Activated naive CD4-positive, alpha-beta T cell treated with anti-CD3 and anti-CD28 coated beads, Interleukin-2, amount 50 U/mL, for 16 hours (primary cell): ENCODE measurements around the gene TMPO.
"Not testable (repeated sequence)": the region's sequence is repeated elsewhere in the genome, so short reads cannot be mapped to it uniquely, and the experiment has no call there.

Experiments
- DNase-seq: peaks from one replicate; pipeline ENCODE4 v3.0.0-alpha.2; 2020

The TMPO gene

GRCh38 chr12:98511806-98512205, 3.6 kb upstream of the TMPO start:
- not testable (repeated sequence) for DNase-seq

- DNase-seq = no peak
Observed at GRCh38 chr12:98513379-98514322, 1.7 kb upstream of the TMPO start.

DNA sequence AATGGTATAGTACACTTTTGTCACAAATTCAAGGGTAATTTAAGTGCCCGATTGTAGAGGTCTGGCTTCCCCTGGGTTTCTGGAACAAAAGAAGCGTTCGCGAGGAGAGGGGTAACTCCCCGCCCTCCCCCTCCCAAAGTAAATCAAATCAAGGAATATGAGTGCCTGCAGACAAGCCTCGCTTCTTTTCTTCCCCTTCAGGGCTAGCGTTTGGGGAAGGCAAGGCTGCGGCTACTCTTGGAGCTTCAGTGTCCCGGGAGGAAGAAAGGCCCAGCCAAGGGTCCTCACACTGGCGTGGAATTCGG, 456 bp upstream of the TMPO start:
- no peak for DNase-seq

GRCh38 chr12:98516111-98516873, 902 bp downstream of the TMPO start:
- peak; percentile 85 for DNase-seq

GRCh38 chr12:98519257-98519907, 4.0 kb downstream of the TMPO start:
- DNase-seq = no peak

GRCh38 chr12:98530068-98530467, 14.7 kb downstream of the TMPO start:
- DNase-seq = no peak

DNA sequence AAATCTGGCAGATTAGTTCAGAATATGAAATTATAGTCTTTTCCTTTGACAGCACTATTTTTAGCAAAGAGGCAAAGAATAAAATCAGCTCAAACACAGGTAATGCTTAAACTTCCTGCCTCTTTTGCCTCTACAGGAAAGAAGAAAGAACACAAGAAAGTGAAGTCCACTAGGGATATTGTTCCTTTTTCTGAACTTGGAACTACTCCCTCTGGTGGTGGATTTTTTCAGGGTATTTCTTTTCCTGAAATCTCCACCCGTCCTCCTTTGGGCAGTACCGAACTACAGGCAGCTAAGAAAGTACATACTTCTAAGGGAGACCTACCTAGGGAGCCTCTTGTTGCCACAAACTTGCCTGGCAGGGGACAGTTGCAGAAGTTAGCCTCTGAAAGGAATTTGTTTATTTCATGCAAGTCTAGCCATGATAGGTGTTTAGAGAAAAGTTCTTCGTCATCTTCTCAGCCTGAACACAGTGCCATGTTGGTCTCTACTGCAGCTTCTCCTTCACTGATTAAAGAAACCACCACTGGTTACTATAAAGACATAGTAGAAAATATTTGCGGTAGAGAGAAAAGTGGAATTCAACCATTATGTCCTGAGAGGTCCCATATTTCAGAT, 17.4 kb downstream of the TMPO start:
- no peak for DNase-seq

GRCh38 chr12:98533723-98534251, 18.4 kb downstream of the TMPO start:
- DNase-seq = no peak

DNA sequence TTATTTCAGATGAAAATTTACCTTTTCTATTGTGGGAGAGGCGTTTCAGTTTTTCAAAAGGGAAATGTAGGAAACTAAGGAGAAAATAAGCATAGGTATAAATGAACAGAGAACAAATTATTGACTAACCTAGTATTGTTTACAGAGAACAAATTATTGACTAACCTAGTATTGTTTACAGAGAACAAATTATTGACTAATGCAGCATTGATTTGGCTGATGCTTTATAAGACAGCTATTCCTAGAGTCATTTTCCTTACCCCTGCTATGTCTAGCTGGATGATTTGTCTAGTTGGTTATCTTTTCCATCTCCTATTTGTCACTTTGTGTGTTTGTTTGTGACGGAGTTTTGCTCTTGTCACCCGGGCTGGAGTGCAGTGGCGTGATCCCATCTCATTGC, 22.6 kb downstream of the TMPO start:
- DNase-seq = no peak

DNA sequence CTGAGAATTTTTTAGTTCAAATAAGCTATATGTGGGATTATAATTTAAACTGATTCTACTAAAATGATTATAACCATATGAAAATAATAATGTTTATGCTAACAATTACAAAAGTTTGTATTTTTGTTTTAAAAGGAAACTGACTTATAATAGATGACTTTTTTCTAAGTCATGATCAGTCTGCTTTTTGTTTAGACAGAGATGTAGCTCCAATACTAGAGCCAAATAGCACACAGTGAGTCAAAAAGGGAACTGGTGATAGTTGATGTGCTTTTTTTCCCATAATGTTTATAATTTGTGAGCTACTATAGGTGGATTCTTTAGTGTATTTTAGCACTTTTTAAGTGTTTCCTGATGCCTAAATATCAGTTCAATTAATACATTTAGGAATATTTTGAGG, 28.3 kb downstream of the TMPO start:
- DNase-seq = no peak

DNA sequence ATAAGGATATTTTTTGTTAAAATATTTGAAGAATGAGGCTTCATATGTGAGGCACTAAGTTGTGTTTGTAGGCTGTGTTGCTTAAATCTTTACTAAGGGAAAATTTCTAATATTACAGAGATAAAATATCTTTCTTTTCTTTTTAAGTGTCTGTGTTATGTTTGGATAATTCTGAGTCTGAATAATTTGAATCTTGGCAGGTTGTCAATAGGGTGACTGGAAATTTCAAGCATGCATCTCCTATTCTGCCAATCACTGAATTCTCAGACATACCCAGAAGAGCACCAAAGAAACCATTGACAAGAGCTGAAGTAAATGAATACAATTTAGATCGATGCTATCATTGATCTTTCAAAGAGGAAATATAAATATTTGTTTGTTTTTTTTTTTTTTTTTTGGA, 29.4 kb downstream of the TMPO start:
- DNase-seq = no peak

- no peak for DNase-seq
Observed at GRCh38 chr12:98549371-98550110, 34.2 kb downstream of the TMPO start.

DNA sequence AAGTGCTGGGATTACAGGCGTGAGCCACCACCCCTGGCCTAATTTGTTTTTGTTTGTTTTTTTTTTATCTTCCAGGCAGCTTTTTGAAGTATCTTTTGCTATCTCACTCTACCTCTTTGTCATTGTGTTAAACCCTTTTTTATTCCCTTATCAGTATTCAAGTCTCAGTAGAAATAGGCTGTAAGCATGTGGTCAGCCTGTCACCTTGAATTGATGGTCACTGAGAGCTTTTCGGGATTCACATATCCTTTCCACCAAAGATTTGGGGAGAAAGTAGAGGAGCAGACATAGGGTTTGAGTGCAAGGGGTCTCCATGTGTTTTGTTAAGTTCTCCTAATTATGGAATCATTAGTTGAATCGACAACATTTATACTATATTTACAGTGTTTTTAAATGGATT, 36.4 kb downstream of the TMPO start:
- no peak for DNase-seq

DNA sequence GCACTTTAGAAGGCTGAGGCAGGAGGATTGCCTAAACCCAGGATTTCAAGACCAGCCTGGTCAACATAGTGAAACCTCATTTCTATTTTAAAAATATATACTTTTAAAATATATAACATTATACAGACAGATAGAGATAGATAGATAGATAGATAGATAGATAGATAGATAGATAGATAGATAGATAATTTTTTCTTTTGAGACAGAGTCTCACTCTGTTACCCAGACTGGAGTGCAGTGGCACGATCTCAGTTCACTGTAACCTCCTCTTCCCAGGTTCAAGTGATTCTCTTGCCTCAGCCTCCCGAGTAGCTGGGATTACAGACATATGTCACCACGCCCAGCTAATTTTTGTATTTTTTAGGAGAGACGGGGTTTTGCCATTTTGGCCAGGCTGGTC, 42.7 kb downstream of the TMPO start:
- DNase-seq = not testable (repeated sequence)

DNA sequence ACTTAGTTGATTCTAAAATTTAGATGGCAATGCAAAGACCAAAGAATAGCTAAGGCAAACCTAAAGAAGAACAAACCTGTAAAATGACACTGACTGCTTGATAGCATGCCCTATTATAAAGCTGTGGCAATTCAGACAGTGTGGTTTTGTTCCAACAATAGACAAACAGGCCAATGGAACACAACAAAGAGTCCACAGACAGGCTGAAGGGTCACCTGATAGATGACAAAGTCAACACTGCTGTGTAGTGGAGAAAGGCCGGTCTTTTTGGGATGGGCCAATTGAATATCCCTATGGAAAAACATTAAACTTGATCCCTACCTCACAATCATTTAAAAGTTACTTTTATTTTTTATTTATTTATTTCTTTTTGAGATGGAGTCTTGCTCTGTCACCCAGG, 44.3 kb downstream of the TMPO start:
- DNase-seq = no peak

- DNase-seq = no peak
Observed at GRCh38 chr12:98561846-98562245, 46.5 kb downstream of the TMPO start.

GRCh38 chr12:98572010-98572409, 56.6 kb downstream of the TMPO start:
- no peak for DNase-seq

GRCh38 chr12:98574110-98574509, 58.7 kb downstream of the TMPO start:
- DNase-seq = no peak

GRCh38 chr12:98575013-98575412, 59.6 kb downstream of the TMPO start:
- no peak for DNase-seq

- not testable (repeated sequence) for DNase-seq
Observed at GRCh38 chr12:98576795-98577194, 61.4 kb downstream of the TMPO start.

DNA sequence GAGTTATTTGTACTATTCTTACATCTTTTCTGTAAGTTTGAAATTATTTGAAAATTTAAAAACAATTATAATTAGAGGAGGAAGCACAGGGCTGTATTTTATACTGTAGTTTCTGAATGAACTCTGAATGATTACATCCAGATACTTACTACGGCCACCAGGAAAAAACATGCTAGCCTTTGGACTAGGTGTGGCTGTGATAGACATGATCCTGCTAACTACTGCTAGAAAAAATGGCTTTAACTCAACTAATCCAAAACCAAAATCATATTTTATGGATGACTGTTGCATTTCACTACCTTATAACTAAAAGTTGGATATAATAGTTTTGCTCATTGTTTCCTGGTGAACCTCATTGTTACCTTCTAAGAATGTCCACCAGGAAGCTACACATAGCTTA, 63.0 kb downstream of the TMPO start:
- no peak for DNase-seq

GRCh38 chr12:98578821-98579220, 63.4 kb downstream of the TMPO start:
- DNase-seq = no peak
